GM12891 (cell line): ENCODE measurements around the gene TNS1.

Experiments used
- POLR2A ChIP-seq: IDR thresholded peaks from 2 replicates; pipeline ENCODE4 v1.6.1; 2011; ENCODE audit warnings: low read depth, low read length, control low read depth
- POLR2AphosphoS5 ChIP-seq: IDR thresholded peaks from 2 replicates; pipeline ENCODE4 v1.6.1; 2011; ENCODE audit warnings: low read depth, low read length, control low read depth
- SPI1 ChIP-seq: IDR thresholded peaks from 2 replicates; pipeline ENCODE4 v1.6.1; 2011; ENCODE audit warnings: low read depth, low read length, control low read depth
- TAF1 ChIP-seq: IDR thresholded peaks from 2 replicates; pipeline ENCODE4 v1.6.1; 2011; ENCODE audit warnings: low read depth, low read length, control low read depth

DNA sequence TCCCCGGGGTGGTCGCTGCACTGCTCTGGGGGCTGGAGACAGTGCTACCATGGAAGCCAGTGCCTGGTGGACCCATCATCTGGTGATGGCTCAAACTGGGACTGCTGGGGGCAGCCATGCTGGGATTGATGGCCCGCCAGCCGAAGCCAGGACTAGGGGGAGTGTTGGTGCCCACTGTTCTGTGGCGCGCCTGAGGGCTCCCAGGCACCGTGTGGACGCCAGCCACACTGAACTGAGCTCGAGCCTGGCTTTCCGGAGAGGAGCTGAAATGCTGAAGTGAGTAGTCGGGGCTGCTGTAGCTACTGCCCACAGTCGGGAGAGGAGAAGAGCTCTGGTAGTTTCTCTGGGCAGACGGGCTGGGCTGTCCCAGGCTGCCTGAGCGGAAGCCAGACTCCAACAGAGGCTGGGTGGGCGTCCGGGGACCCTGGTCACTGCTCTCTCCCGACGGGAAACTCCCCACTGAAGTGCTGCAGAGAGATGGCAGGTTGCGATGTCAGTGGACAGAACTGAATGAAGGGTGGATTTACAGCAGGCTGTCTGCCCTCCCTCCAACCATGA is 184.4 kb downstream of the TNS1 start:
- TF ChIP-seq TAF1 (no peak), POLR2A (no peak), POLR2AphosphoS5 (no peak), SPI1 (no peak)
